Stimulated activated CD8-positive, alpha-beta memory T cell treated with anti-CD3 and anti-CD28 coated beads, Interleukin-2, amount 100 ng/mL, for 48 hours (primary cell): ENCODE data around the gene TEX9.
"Not testable (repeated sequence)": the region's sequence is repeated elsewhere in the genome, so short reads cannot be mapped to it uniquely, and the experiment has no call there.

ENCODE experiments used
- DNase-seq, 2 donors: peaks; one replicate each; pipeline ENCODE4 v3.0.0-alpha.2; 2020; ENCODE audit warnings: low read depth in 2 of 2

The TEX9 gene

DNA sequence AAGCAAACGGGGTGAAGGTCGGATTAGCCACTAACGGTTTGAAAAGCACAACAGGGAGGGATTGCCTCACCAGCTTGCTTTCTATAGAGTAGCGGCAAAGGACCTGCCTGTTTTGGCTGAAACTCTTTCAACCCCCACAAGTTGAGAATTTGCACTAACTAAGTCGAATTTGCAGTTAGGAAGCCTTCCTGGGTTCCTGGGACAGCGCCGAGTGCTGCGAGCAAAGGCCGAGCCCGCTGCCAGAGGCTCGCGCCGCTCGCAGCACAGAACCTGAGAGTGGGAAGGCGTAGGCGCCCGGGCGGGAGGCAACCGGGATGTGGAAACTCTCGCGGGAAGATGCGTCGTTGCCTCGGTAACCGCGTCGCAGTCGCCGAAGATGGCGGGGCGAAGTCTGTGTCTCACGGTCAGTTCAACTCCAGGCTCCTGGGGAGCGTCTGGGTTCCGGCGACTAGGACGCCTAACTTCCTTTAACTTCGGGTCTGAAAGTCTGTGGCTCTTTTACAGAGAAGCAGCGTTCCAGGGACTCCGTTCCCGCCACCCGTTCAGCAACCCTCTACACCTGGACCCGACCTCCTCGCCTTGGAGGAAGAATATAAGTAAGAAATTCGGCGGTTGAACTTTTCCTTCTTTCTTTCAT lies at the start of gene TEX9:
TSS of gene TEX9 (plus strand) at position 352 of the 637 bp plus-strand sequence. CDS start at position 377, 25 bp downstream.
- DNase-seq, result peak; percentile 71 to 75

DNA sequence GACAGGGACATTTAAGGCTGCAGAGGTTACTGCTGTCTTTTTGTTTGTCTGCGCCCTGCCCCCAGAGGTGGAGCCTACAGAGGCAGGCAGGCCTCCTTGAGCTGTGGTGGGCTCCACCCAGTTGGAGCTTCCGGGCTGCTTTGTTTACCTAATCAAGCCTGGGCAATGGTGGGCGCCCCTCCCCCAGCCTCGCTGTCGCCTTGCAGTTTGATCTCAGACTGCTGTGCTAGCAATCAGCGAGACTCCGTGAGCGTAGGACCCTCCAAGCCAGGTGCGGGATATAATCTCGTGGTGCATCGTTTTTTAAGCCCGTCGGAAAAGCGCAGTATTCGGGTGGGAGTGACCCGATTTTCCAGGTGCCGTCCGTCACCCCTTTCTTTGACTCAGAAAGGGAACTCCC lies 48.7 kb upstream of the TEX9 start:
- not testable (repeated sequence) for DNase-seq

DNA sequence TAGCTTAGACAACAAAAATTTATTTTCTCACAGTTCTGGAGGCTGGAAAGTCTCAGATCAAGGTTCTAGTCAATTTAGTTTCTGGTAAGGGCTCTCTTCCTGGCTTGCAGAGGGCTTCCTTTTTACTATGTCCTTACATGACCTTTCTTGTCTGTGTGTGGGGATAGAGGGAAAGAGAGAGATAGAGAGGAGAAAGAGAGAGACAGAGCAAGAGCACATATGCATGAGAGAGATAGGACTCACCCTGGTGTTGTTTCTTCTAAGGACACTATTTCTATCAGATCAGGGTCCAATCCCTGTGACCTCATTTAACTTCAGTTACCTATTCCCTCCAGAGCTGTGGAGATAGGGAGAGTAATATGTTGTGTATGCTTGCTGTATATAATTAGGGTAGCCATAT lies 44.9 kb upstream of the TEX9 start:
- no peak for DNase-seq

DNA sequence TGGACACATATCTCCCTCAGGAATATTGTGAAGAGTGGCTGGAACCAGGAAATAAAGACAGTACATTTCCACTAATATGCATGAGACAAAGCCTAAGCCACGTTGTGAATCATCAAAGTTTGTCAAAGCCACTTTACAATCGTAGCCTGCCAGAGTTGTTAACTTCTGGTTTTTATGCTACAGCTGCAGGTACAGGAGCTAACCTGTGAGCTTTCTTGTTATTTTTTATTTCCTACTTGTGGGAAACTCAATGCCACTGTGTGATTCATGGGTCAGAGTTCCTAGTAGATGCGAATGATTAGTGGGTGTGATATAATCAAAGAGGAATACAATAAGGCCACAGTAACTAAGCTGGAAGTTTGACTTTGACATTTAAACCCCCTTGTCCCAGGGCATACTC lies 44.4 kb upstream of the TEX9 start:
- DNase-seq, result no peak

DNA sequence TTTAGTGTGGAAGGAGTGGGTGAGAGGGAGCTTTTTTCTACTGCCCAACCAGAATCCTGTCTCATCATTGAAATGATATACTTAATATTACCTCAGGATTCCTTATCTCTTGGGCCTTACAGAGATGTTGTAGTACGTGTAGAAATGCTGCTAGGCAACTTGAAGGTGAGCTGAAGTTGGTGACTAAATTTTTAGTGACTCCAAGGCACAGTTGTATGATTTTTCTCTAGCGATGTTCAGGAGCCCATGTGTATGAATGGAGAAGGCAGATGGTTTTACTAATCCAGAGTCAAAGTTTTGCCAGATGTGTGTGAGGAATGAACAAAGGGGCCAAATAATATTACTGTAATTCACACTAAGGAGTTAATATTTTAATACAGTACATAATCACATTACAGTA lies 42.8 kb upstream of the TEX9 start:
- DNase-seq, result no peak

DNA sequence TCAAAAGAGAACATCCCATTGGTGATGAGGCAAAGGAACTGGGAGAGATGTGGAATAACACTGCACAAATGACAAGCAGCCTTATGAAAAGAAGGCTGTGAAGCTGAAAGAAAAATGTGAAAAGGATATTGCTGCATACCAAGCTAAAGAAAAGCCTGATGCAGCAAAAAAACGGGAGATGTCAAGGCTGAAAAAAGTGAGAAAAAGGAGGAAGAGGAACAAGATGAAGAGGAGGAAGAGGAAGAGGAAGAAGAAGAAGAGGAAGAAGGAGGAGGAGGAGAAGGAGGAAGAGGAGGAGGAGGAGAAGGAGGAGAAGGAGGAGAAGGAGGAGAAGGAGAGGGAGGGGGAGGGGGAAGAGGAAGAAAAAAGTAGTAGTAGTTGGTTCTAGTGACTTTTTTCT lies 41.8 kb upstream of the TEX9 start:
- no peak for DNase-seq

DNA sequence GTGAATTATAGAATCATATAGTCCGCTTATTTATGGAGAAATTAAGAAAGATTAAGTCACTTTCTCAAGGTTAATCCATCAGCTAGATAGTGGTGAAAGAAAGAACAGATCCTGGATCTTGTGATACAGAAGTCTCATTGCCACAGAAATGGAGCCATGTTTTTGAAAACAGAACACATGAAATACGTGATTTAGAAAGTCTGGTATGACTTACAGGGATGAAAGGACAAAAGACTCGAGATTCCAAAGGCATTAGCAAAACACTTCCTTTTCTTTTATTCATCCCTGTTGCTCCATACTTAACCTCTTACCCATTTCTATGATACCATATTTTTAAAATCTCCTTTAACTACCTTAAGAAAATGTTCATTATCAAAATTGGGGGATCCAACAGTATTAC lies 40.0 kb upstream of the TEX9 start:
- DNase-seq, result no peak

DNA sequence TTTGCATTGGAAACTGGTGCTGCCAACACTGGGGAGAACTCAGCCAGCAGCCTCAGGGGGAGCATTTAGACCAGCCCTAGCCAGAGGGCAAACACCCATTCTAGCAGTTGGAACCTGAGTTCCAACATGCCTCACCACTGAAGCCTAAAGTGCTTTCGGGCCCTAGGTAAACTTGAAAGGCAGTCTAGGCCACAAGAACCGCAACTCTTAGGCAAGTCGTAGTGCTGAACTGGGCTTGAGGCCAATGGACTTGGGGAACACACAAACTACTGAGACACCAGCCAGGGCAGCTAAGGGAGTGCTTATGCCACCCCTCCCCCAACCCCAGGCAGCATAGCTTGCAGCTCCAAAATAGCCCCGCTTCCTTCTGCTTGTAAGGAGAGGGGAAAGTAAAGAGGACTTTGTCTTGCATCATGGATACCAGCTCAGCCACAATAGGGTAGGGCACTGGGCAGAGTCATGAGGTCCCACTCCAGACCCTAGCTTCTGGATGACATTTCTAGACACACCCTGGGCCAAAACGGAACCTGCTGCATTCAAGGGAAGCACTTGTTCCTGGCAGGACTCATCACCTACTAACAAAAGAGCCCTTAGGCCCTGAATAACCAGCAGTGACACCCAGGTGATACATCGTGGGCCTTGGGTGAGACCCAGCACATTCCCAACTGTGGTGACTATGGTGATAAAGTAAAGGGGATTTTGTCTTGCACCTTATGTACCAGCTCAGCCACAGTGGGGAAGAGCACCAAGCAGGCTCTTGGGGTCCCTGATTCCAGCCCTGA lies 37.3 kb upstream of the TEX9 start:
- no peak for DNase-seq

DNA sequence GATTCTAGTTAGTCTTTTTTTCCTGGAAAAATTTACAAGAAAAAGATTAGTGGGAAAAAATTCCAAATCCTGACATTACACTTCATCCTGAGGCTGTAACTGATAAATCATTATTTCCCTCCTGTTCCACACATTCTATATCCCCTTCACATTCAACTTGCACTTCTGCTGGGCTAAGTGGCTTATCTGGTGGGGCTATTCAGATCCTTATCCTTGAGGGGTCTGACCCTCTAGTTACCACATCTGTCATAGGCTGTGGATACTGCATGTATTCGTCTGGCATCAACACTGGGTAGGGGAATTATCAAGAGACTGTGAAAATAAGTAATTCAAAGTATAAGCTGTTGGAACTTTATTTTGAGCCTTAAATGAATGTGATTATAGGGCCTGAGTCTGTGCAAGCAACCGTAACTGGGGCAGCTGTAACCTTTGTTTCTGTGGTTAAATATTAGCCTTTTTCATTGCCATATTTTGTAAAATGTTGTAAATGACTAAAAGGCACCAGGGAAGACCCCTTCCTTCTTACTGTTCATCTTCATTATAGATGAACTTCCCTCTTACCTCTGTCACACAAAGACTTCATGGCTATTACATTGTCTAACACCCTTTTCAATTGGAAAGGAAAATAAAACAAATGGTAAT lies 28.0 kb upstream of the TEX9 start:
- DNase-seq, result no peak

DNA sequence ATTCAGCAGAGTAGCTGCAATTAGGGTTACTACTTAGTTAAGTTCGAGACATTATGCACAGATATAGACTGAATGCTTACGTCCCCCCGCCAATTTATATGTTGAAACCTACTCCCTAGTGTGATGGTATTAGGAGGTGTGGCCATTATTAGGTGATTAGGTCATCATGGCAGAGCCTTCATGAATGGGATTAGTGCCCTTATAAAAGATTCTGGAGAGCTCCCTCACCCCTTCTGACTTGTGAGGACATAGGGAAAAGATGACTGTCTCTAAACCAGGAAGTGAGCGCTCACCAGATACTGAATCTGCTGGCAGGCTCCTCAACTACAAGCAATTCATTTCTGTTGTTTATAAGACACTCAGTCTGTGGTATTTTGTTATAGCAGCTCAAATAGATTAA lies 25.6 kb upstream of the TEX9 start:
- DNase-seq, result no peak

DNA sequence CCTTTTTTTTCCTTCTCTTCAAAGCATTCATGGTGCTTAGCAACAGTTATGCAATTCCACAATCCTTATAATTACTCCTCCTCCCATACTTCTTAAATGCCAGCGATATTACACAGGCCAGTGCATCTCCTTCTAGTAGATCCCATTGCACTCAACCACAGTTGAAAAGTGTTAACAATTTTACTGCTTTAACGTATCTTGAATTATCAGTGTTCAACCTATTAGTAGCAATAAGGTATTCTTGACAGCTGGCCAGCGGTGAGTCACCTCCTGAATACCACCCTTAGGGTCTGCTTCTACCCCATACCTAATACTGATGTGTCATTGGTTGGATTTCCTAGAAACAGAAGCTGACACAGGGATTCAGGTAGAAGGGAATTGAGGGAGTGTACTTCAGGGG lies 24.0 kb upstream of the TEX9 start:
- no peak for DNase-seq

DNA sequence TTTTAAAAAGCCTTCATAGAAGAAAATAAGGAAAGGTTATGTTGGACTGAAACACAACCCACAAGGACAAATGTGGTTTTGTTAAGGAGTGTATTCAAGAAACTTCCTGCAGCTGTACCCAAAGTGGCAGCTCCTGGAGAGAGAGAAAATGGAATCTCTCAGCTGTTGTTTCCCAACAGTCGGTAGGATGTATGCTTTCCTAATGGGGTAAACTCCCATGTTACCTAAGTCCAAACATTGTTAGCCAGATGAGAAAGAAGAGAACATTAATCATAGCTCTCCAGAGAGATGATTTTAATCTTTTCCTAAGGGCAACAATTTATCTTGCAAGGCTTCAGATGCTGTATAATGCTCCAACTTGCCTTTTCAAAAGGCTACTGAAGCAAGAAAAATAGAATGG lies 22.6 kb upstream of the TEX9 start:
- no peak for DNase-seq

DNA sequence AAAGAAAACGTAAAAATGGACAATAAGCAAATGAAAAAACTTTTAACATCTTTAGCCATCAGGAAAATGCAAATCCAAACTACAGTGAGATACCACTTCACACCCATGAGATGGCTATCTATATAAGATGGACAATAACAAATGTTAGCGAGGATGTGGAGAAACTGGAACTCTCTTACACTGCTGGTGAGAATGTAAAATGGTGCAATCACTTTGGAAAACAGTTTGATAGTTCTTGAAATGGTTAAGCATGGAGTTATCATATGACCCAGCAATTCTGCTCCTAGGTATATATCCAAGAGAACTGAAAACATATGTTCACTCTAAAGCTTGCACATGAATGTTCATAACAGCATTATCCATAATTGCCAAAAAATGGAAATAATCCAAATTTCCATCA lies 21.3 kb upstream of the TEX9 start:
- no peak for DNase-seq

DNA sequence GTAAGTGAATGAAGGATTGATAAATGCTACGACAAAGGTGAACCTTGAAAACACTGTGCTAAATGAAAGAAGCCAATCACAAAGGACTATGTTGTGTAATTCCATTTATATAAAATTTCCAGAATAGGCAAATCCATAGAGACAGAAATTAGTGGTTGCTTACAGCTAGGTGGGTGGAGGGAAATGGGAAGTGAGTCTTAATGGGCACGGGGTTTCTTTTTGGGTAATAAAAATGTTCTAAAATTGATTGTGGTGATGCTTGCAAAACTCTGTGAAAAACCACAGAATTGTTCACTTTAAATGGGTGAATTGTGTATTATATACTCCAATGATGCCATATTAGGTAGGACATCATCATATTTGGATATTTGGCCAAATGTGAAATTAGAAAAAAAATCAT lies 20.9 kb upstream of the TEX9 start:
- no peak for DNase-seq

DNA sequence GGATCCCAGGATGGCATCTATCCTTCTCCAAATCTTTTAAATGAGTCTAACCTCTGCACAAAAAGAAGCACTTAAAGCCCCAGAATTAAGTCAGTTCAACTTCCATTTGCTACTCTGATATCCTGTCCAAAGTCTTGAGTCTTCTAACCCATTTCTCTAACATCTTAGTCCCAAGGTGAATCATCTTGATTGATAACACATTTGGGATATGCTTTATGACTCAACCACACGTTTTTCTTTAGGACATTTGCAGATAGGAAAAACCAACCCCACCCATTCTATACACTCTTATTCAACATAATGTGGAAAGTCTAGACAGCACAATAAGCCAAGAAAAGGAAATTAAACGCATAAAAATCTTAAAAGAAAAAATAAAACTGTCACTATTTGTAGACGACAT lies 18.8 kb upstream of the TEX9 start:
- no peak for DNase-seq

DNA sequence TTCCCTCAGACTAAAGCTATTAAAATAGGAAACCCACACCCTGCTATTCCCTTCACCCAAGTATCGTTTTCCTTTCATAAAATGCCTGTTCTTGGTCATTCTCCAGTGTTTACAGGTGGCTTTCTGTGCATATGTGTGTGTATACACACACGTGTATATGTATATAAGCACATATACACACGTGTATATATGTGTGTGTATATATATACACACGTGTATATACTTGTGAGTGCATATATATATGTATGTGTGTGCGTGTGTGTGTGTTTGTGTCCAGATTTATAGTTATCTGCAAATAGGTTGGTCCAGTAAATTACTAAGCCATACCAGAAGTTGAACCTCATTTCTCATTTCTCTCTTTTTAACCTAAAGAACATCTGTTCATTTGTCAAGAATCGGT lies 15.7 kb upstream of the TEX9 start:
- no peak for DNase-seq

DNA sequence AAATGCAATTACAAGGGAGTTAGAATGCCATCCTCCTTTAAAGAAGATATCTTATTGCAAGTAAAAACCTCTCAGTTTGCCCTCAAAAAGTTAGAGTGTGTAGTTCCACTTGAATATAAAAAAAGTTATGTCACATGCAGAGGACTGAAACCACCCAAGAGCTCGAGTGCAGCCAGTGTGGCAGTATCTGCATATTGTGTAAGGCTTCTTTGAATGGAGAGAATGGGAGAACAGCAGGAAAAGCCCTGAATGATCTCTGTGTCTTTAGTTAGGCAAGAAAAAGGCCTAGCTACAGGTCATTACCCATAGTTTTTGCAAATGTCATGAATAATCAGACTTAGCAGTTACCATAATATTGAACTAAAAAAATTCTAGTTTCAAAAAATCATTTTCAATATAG lies 13.9 kb upstream of the TEX9 start:
- DNase-seq, result no peak

DNA sequence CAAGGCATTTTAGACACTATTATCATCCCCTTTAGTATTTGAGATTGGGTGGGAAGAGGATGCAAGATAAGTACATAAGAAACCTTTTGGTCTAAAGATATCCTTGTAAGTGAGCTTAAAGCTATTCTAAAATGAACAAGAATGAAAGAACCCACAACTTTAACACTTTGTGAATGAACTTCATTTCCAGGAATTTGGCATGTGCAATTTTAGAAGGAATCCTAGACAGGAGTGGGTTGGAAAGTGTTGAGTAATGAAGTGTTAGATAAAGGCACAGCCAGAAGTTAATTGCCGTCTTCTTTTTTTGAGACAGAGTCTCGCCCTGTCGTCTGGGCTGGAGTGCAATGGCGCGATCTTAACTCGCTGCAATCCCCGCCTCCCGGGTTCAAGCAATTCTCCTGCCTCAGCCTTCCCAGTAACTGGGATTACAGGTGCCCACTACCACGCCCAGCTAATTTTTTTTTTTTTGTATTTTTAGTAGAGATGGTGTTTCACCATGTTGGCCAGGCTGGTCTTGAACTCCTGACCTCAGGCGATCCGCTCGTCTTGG lies 13.2 kb upstream of the TEX9 start:
- DNase-seq, result no peak

DNA sequence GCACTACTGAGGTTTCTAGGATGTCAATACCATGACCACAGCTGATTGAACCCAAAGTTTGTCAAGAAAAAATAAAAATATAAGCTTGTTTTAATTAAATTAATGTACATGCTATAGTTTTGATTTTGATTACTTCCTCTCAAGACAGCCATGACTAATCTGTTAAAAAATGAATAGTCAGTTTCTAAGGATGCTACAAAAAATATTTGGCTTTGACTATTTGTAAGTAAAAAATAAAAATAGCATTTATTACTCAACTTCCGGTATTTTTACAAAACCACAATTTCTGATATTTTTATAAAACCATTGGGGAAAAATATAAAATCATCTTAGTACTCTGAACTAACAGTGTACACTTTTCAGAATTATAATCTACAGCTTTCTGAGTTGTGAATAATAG lies 12.1 kb upstream of the TEX9 start:
- DNase-seq, result no peak

DNA sequence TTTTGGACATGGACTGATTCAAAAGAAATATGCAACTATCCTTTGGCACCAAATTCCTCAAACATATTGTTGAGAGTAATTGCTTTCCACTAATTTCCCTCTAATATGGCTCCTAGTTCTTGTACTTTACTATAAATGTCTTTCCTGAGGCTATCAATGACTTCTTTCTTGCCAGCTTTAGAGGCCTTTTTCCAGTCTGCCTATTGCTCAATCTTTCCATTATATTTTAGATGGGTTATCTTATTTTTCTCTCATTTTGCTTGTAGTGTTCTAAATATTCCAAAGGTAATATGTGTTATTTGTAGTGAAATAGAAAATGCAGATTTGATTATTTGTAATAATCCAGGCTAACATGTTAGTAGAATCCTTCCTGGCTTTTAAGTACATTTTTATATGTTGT lies 11.5 kb upstream of the TEX9 start:
- DNase-seq, result no peak

DNA sequence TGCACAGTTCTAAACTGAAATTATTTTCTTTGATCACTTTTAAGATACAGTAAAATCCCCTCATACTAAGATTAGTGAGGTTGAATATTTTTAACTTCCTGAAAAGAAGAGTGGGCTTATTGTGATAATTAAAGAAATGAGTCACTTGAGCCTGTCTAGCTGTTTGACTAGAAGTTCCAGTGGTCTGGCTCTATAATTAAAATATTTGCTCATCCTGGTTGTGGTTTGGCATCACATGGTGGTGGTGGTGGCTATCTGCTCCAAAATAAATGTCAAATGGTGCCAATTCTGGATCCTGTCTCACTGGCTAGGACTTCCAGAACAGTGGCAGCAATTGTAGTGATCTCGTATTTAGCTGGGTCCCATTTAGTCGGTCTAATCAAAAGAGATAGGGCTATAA lies 8.6 kb upstream of the TEX9 start:
- DNase-seq, result no peak

DNA sequence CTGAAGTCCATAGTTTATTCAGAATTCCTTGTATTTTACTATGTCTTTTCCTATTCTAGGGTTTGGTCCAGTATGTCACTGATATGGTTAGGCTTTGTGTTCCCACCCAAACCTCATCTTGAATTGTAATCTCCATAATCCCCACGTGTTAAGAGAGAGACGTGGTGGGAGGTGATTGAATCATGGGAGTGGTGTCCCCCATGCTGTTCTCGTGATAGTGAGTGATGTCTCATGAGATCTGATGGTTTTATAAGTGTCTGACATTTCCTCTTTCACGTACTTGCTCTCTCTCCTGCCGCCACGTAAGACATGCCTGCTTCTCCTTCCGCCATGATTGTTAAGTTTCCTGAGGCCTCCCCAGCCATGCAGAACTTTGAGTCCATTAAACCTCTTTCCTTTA lies 6.6 kb upstream of the TEX9 start:
- no peak for DNase-seq

DNA sequence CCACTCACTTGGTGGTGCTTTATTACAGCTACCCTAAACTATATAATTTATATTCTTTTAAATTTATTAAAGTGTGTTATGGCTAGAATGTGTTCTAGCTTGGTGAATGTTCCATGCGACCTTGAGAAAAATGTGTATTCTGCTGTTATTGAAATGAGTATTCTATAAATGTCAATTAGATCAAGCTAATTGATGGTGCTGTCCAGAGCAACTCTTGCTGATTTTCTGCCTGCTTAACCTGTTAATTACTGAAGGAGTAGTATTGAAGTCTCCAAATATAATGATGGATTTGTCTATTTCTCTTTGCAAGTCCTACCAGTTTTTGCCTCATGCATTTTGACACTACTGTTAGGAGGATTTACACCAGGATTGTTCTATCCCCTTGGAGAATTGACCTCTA lies 3.2 kb upstream of the TEX9 start:
- DNase-seq, result no peak
